HG03558 (cell line): ENCODE results near the gene LCE3A.
"Not testable (repeated sequence)": the region's sequence is repeated elsewhere in the genome, so short reads cannot be mapped to it uniquely, and the experiment has no call there.

Experiments
- ATAC-seq: cut with Tn5 transposase; IDR thresholded peaks from one replicate; pipeline ENCODE4 v1.9.1; 2021; ENCODE audit warnings: moderate number of reproducible peaks; ENCODE audit not compliant: unreplicated experiment; ENCODE audit errors: extremely low read depth

Gene LCE3A

GRCh38 chr1:152579526-152579925 is 43.4 kb downstream of the LCE3A start:
- ATAC-seq: not testable (repeated sequence)

GRCh38 chr1:152577168-152577567 is 45.7 kb downstream of the LCE3A start:
- ATAC-seq: no peak
